Measurements from ENCODE around the gene MAPRE2.

GRCh38 chr18:35005963-35006577 lies 35.1 kb upstream of the MAPRE2 start:
- TF ChIP-seq CTCF (IDR thresholded peaks at IDR 0.05) (peak; percentile 81), ZFX (IDR thresholded peaks at IDR 0.05; ENCODE audit: borderline replicate concordance) (no peak)
